ENCODE measurements around the gene KCNJ10.
"Not testable (repeated sequence)": the region's sequence is repeated elsewhere in the genome, so short reads cannot be mapped to it uniquely, and the experiment has no call there.

KCNJ10 gene

GRCh38 chr1:160053548-160054365 is 16.2 kb downstream of the KCNJ10 start:
- DNase-seq = no peak

- no peak for DNase-seq
Measured at GRCh38 chr1:160052936-160053335, 17.0 kb downstream of the KCNJ10 start.

- no peak for DNase-seq
Measured at GRCh38 chr1:160050619-160051018, 19.3 kb downstream of the KCNJ10 start.

GRCh38 chr1:160050182-160050581 is 19.8 kb downstream of the KCNJ10 start:
- not testable (repeated sequence) for DNase-seq

GRCh38 chr1:160049101-160049500 is 20.9 kb downstream of the KCNJ10 start:
- DNase-seq = no peak

GRCh38 chr1:160048335-160048734 is 21.6 kb downstream of the KCNJ10 start:
- DNase-seq = no peak

GRCh38 chr1:160047111-160047991 is 22.6 kb downstream of the KCNJ10 start:
- no peak for DNase-seq

GRCh38 chr1:160046494-160047110 is 23.4 kb downstream of the KCNJ10 start:
- no peak for DNase-seq

GRCh38 chr1:160045653-160046052 is 24.3 kb downstream of the KCNJ10 start:
- DNase-seq = no peak

GRCh38 chr1:160043543-160043942 is 26.4 kb downstream of the KCNJ10 start:
- DNase-seq = no peak

- DNase-seq = no peak
Measured at GRCh38 chr1:160040476-160040875, 29.5 kb downstream of the KCNJ10 start.

GRCh38 chr1:160032165-160032820 is 37.7 kb downstream of the KCNJ10 start:
- no peak for DNase-seq

- DNase-seq = peak; percentile 97
Measured at GRCh38 chr1:160031365-160032164, 38.4 kb downstream of the KCNJ10 start, which contains the start of gene PIGM. Gene PIGM (minus strand): TSS chr1:160031990. CDS start chr1:160031739, 251 bp downstream.

- no peak for DNase-seq
Measured at GRCh38 chr1:160030657-160031364, 39.1 kb downstream of the KCNJ10 start.

- DNase-seq = no peak
Measured at GRCh38 chr1:160028426-160028825, 41.5 kb downstream of the KCNJ10 start.

- DNase-seq = no peak
Measured at GRCh38 chr1:160025314-160025713, 44.6 kb downstream of the KCNJ10 start.

GRCh38 chr1:160024195-160024905 is 45.6 kb downstream of the KCNJ10 start:
- DNase-seq = no peak

- DNase-seq = no peak
Measured at GRCh38 chr1:160022330-160023310, 47.3 kb downstream of the KCNJ10 start.

GRCh38 chr1:160021376-160022074 is 48.4 kb downstream of the KCNJ10 start:
- no peak for DNase-seq

Data from NCI-H2029 (cell line).